Osteocyte (in vitro differentiated cells): Measurements from ENCODE around the gene SPON1. TPM values are rescaled to one million over a fixed set of nuclear protein-coding genes. Genes with fewer than 3 reads are reported as not detected.

Experiments
- DNase-seq: peaks from one replicate; pipeline ENCODE4 v3.0.0; 2021; ENCODE audit warnings: mixed read lengths; ENCODE audit not compliant: unreplicated experiment; ENCODE audit errors: extremely low spot score
- H3K27ac Mint-ChIP-seq: one replicate; pipeline ENCODE4 v1.8.0; 2021; ENCODE audit warnings: mild to moderate bottlenecking, mixed read lengths; ENCODE audit not compliant: unreplicated experiment
- H3K27me3 Mint-ChIP-seq: one replicate; pipeline ENCODE4 v1.8.0; 2021; ENCODE audit warnings: mixed read lengths; ENCODE audit not compliant: unreplicated experiment
- H3K36me3 Mint-ChIP-seq: one replicate; pipeline ENCODE4 v1.8.0; 2021; ENCODE audit warnings: mixed read lengths; ENCODE audit not compliant: unreplicated experiment
- H3K4me1 Mint-ChIP-seq: one replicate; pipeline ENCODE4 v1.8.0; 2021; ENCODE audit warnings: mixed read lengths; ENCODE audit not compliant: unreplicated experiment
- H3K4me3 Mint-ChIP-seq: one replicate; pipeline ENCODE4 v1.8.0; 2021; ENCODE audit warnings: mild to moderate bottlenecking, moderate library complexity, mixed read lengths; ENCODE audit not compliant: unreplicated experiment
- H3K9me3 Mint-ChIP-seq: one replicate; pipeline ENCODE4 v1.8.0; 2021; ENCODE audit warnings: mixed read lengths; ENCODE audit not compliant: unreplicated experiment
- CTCF ChIP-seq: fragments of 200-600 bp; sonication (generic); IDR thresholded peaks from 2 replicates; pipeline ENCODE4 v1.5.0; 2021; ENCODE audit warnings: antibody characterized with exemption, mild to moderate bottlenecking, moderate library complexity
- total RNA-seq: library from RNA; stranded (reverse); gene quantifications from 2 replicates; pipeline ENCODE4 v1.2.1, GENCODE V29; 2021

The SPON1 gene
- total RNA-seq, 1 donor from 2014 or later: 0.05 TPM

GRCh38 chr11:14107050-14107430 is 144.5 kb downstream of the SPON1 start:
- H3K9me3 Mint-ChIP-seq: no peaks in the 10 kb centered on the region
- no peak overlapping the region for H3K27ac Mint-ChIP-seq
- H3K4me1 Mint-ChIP-seq: no peaks in the 10 kb centered on the region
- no peak for DNase-seq
- H3K36me3 Mint-ChIP-seq: no peaks in the 10 kb centered on the region
- no peak for TF ChIP-seq CTCF
- H3K27me3 Mint-ChIP-seq: peaks cover 20% of the 10 kb centered on the region
- H3K4me3 Mint-ChIP-seq: no peak overlapping the region

- Mint-ChIP-seq H3K27me3 (peaks cover 15% of the 10 kb centered on the region), H3K4me1 (no peaks in the 10 kb centered on the region)
- no peak for TF ChIP-seq CTCF
Measured at GRCh38 chr11:14109742-14110141, 147.2 kb downstream of the SPON1 start.

GRCh38 chr11:14110629-14111028 is 148.1 kb downstream of the SPON1 start:
- H3K27me3 Mint-ChIP-seq: peaks cover 18% of the 10 kb centered on the region
- H3K9me3 Mint-ChIP-seq: no peaks in the 10 kb centered on the region
- TF ChIP-seq CTCF: no peak
- no peak overlapping the region for H3K27ac Mint-ChIP-seq
- no peaks in the 10 kb centered on the region for H3K36me3 Mint-ChIP-seq
- no peaks in the 10 kb centered on the region for H3K4me1 Mint-ChIP-seq
- no peak overlapping the region for H3K4me3 Mint-ChIP-seq
- no peak for DNase-seq

More at GRCh38 chr11:14109742-14110141, 147.2 kb downstream of the SPON1 start:
- no peaks in the 10 kb centered on the region for H3K36me3 Mint-ChIP-seq
- no peak overlapping the region for H3K27ac Mint-ChIP-seq
- H3K4me3 Mint-ChIP-seq: no peak overlapping the region
- H3K9me3 Mint-ChIP-seq: no peaks in the 10 kb centered on the region
- no peak for DNase-seq

GRCh38 chr11:14111496-14111895 is 149.0 kb downstream of the SPON1 start:
- Mint-ChIP-seq H3K4me3 (no peak overlapping the region), H3K9me3 (no peaks in the 10 kb centered on the region), H3K36me3 (no peaks in the 10 kb centered on the region), H3K27ac (no peak overlapping the region), H3K4me1 (no peaks in the 10 kb centered on the region), H3K27me3 (peaks cover 20% of the 10 kb centered on the region)
- no peak for TF ChIP-seq CTCF
- no peak for DNase-seq

GRCh38 chr11:14112721-14113120 is 150.2 kb downstream of the SPON1 start:
- Mint-ChIP-seq H3K9me3 (no peaks in the 10 kb centered on the region), H3K27me3 (peaks cover 17% of the 10 kb centered on the region), H3K27ac (no peak overlapping the region), H3K36me3 (no peaks in the 10 kb centered on the region), H3K4me3 (no peak overlapping the region), H3K4me1 (no peaks in the 10 kb centered on the region)
- DNase-seq: no peak
- TF ChIP-seq CTCF: no peak
